ENCODE data around the gene NT5C1A. TPM values are rescaled to one million over a fixed set of nuclear protein-coding genes. Genes with fewer than 3 reads are reported as not detected.

Gene NT5C1A
- total RNA-seq, 4 donors from 2014 or later, result 1.1 TPM; not detected in 3

GRCh38 chr1:39614488-39614887 lies 57.4 kb downstream of the NT5C1A start:
- ATAC-seq, result no peak
- H3K4me3 ChIP-seq, result no peak overlapping the region
- no peaks in the 10 kb centered on the region for H3K36me3 ChIP-seq
- H3K27me3 ChIP-seq, result peaks cover 10% of the 10 kb centered on the region
- TF ChIP-seq CTCF (IDR thresholded peaks at IDR 0.05), result no peak
- no peak for TF ChIP-seq POLR2A (IDR thresholded peaks at IDR 0.05)
- TF ChIP-seq EP300 (IDR thresholded peaks at IDR 0.05), result no peak
- 87% methylated on average over 5 of the region's 6 CpGs; no CpG with 5 or more reads in 1 of the 2 donors for WGBS, 2 donors (ENCODE audit: low coverage in 1 of 2)
- H3K9me3 ChIP-seq, result no peaks in the 10 kb centered on the region
- no peak overlapping the region for H3K27ac ChIP-seq
- H3K4me1 ChIP-seq, result peaks cover 0 to 2% (median 0%) of the 10 kb centered on the region in 3 donors

- no peak for ATAC-seq
- Histone ChIP-seq H3K27ac (no peak overlapping the region), H3K27me3 (peaks cover 22% of the 10 kb centered on the region), H3K9me3 (no peaks in the 10 kb centered on the region), H3K4me3 (no peak overlapping the region), H3K4me1 (peaks cover 0 to 5% (median 0%) of the 10 kb centered on the region in 3 donors), H3K36me3 (no peaks in the 10 kb centered on the region)
- 82 to 83% methylated on average over 2 to 5 of the region's 6 CpGs for whole genome bisulfite sequencing, 2 donors (ENCODE audit: low coverage in 1 of 2)
- TF ChIP-seq POLR2A (IDR thresholded peaks at IDR 0.05) (no peak), CTCF (IDR thresholded peaks at IDR 0.05) (no peak), POLR2AphosphoS5 (IDR thresholded peaks at IDR 0.05) (no peak), EP300 (IDR thresholded peaks at IDR 0.05) (no peak)
Observed at GRCh38 chr1:39613250-39613649, 58.7 kb downstream of the NT5C1A start.

GRCh38 chr1:39609618-39610331 lies 62.1 kb downstream of the NT5C1A start:
- H3K27ac ChIP-seq, result peak overlapping the region in 3 of 4 donors; percentile 5 to 32 (median 17)
- WGBS, 2 donors (ENCODE audit: low coverage in 1 of 2), result 35% methylated on average over 11 of the region's 42 CpGs; no CpG with 5 or more reads in 1 of the 2 donors
- no peaks in the 10 kb centered on the region for H3K36me3 ChIP-seq
- peak; percentile 77 for ATAC-seq
- TF ChIP-seq POLR2AphosphoS5 (IDR thresholded peaks at IDR 0.05), result no peak
- TF ChIP-seq CTCF (IDR thresholded peaks at IDR 0.05), result peak in 2 of 4 experiments; percentile 62 to 80
- H3K27me3 ChIP-seq, result peaks cover 28% of the 10 kb centered on the region
- peak overlapping the region in 1 of 2 donors; percentile 9 for H3K4me3 ChIP-seq
- H3K4me1 ChIP-seq, result peaks cover 0 to 11% (median 0%) of the 10 kb centered on the region in 3 donors
- no peaks in the 10 kb centered on the region for H3K9me3 ChIP-seq

Other genes with a start within 250 kb of the NT5C1A start
- gene BMP8A, start 180.5 kb downstream of the NT5C1A start, total RNA-seq, result 1 to 10 TPM in 2 of 4 donors, under 1 TPM in 2; 0.40 to 4.0 (median 1.2) TPM
- 100 to 1,000 TPM; 101 to 160 (median 123) TPM for gene PABPC4, start 95.3 kb downstream of the NT5C1A start, total RNA-seq
- gene HEYL, start 32.5 kb downstream of the NT5C1A start, total RNA-seq, result 1 to 10 TPM; 3.0 to 8.4 (median 6.0) TPM
- gene HPCAL4, start 19.3 kb upstream of the NT5C1A start, total RNA-seq, result 1 to 10 TPM in 1 of 4 donors, under 1 TPM in 1, not detected in 2; 0.17 to 1.8 TPM
- 10 to 100 TPM; 38.5 to 45.1 (median 42.0) TPM for gene PPIE, start 66.8 kb upstream of the NT5C1A start, total RNA-seq
- gene OXCT2, start 99.2 kb upstream of the NT5C1A start, total RNA-seq, result 1 to 10 TPM in 3 of 4 donors, under 1 TPM in 1; 0.49 to 2.6 (median 1.6) TPM
- 1 to 10 TPM; 2.0 to 4.5 (median 2.2) TPM for gene BMP8B, start 116.8 kb upstream of the NT5C1A start, total RNA-seq
- gene TRIT1, start 211.4 kb upstream of the NT5C1A start, total RNA-seq, result 10 to 100 TPM; 19.3 to 24.0 (median 21.7) TPM
- 1 to 10 TPM in 1 of 4 donors, under 1 TPM in 2, not detected in 1; 0.27 to 1.2 (median 0.69) TPM for gene MYCL, start 229.8 kb upstream of the NT5C1A start, total RNA-seq

All from gastroesophageal sphincter (tissue), 4 donors.